ENCODE data around the gene TJP2.
"Not testable (repeated sequence)": the region's sequence is repeated elsewhere in the genome, so short reads cannot be mapped to it uniquely, and the experiment has no call there.

The TJP2 gene

GRCh38 chr9:69283003-69283402 is 108.9 kb downstream of the TJP2 start:
- Histone ChIP-seq H3K27me3 (ENCODE audit: control insufficient read depth, insufficient read depth, low read length) (no peaks in the 10 kb centered on the region), H3K4me3 (ENCODE audit: low read depth, low read length) (no peak overlapping the region), H3K9me3 (ENCODE audit: control insufficient read depth, insufficient read depth, low read length) (no peaks in the 10 kb centered on the region), H3K36me3 (ENCODE audit: control insufficient read depth, insufficient read depth, low read length) (no peaks in the 10 kb centered on the region), H3K9ac (ENCODE audit: low read depth, low read length) (no peak overlapping the region), H3K4me1 (ENCODE audit: control insufficient read depth, insufficient read depth, low read length) (peaks cover 20% of the 10 kb centered on the region), H3K27ac (ENCODE audit: low read depth, low read length) (peak overlapping the region; percentile 78)

- Histone ChIP-seq H3K36me3 (ENCODE audit: control insufficient read depth, insufficient read depth, low read length) (no peaks in the 10 kb centered on the region), H3K4me1 (ENCODE audit: control insufficient read depth, insufficient read depth, low read length) (no peaks in the 10 kb centered on the region), H3K9me3 (ENCODE audit: control insufficient read depth, insufficient read depth, low read length) (no peaks in the 10 kb centered on the region), H3K27ac (ENCODE audit: low read depth, low read length) (no peak overlapping the region), H3K27me3 (ENCODE audit: control insufficient read depth, insufficient read depth, low read length) (no peaks in the 10 kb centered on the region), H3K9ac (ENCODE audit: low read depth, low read length) (no peak overlapping the region), H3K4me3 (ENCODE audit: low read depth, low read length) (no peak overlapping the region)
Observed at GRCh38 chr9:69292078-69292477, 118.0 kb downstream of the TJP2 start.

GRCh38 chr9:69293156-69293555 is 119.1 kb downstream of the TJP2 start:
- H3K4me3 ChIP-seq (ENCODE audit: low read depth, low read length), result no peak overlapping the region

GRCh38 chr9:69295872-69296552 is 121.9 kb downstream of the TJP2 start:
- Histone ChIP-seq H3K36me3 (ENCODE audit: control insufficient read depth, insufficient read depth, low read length) (no peaks in the 10 kb centered on the region), H3K9me3 (ENCODE audit: control insufficient read depth, insufficient read depth, low read length) (no peaks in the 10 kb centered on the region), H3K4me3 (ENCODE audit: low read depth, low read length) (no peak overlapping the region), H3K27ac (ENCODE audit: low read depth, low read length) (no peak overlapping the region), H3K4me1 (ENCODE audit: control insufficient read depth, insufficient read depth, low read length) (no peaks in the 10 kb centered on the region), H3K9ac (ENCODE audit: low read depth, low read length) (no peak overlapping the region), H3K27me3 (ENCODE audit: control insufficient read depth, insufficient read depth, low read length) (no peaks in the 10 kb centered on the region)

More at GRCh38 chr9:69293156-69293555, 119.1 kb downstream of the TJP2 start:
- H3K4me1 ChIP-seq (ENCODE audit: control insufficient read depth, insufficient read depth, low read length), result no peaks in the 10 kb centered on the region
- H3K9ac ChIP-seq (ENCODE audit: low read depth, low read length), result no peak overlapping the region
- no peaks in the 10 kb centered on the region for H3K27me3 ChIP-seq (ENCODE audit: control insufficient read depth, insufficient read depth, low read length)
- H3K36me3 ChIP-seq (ENCODE audit: control insufficient read depth, insufficient read depth, low read length), result no peaks in the 10 kb centered on the region
- no peaks in the 10 kb centered on the region for H3K9me3 ChIP-seq (ENCODE audit: control insufficient read depth, insufficient read depth, low read length)
- no peak overlapping the region for H3K27ac ChIP-seq (ENCODE audit: low read depth, low read length)

- no peaks in the 10 kb centered on the region for H3K4me1 ChIP-seq (ENCODE audit: control insufficient read depth, insufficient read depth, low read length)
- no peak overlapping the region for H3K27ac ChIP-seq (ENCODE audit: low read depth, low read length)
- no peaks in the 10 kb centered on the region for H3K27me3 ChIP-seq (ENCODE audit: control insufficient read depth, insufficient read depth, low read length)
- H3K36me3 ChIP-seq (ENCODE audit: control insufficient read depth, insufficient read depth, low read length), result no peaks in the 10 kb centered on the region
- no peaks in the 10 kb centered on the region for H3K9me3 ChIP-seq (ENCODE audit: control insufficient read depth, insufficient read depth, low read length)
- no peak overlapping the region for H3K4me3 ChIP-seq (ENCODE audit: low read depth, low read length)
- no peak overlapping the region for H3K9ac ChIP-seq (ENCODE audit: low read depth, low read length)
Observed at GRCh38 chr9:69297300-69297980, 123.4 kb downstream of the TJP2 start.

- no peak overlapping the region for H3K27ac ChIP-seq (ENCODE audit: low read depth, low read length)
Observed at GRCh38 chr9:69299315-69299714, 125.2 kb downstream of the TJP2 start.

GRCh38 chr9:69299826-69300225 is 125.7 kb downstream of the TJP2 start:
- H3K9me3 ChIP-seq (ENCODE audit: control insufficient read depth, insufficient read depth, low read length), result no peaks in the 10 kb centered on the region
- H3K4me3 ChIP-seq (ENCODE audit: low read depth, low read length), result no peak overlapping the region
- no peak overlapping the region for H3K9ac ChIP-seq (ENCODE audit: low read depth, low read length)
- no peaks in the 10 kb centered on the region for H3K4me1 ChIP-seq (ENCODE audit: control insufficient read depth, insufficient read depth, low read length)
- H3K27ac ChIP-seq (ENCODE audit: low read depth, low read length), result no peak overlapping the region
- no peaks in the 10 kb centered on the region for H3K36me3 ChIP-seq (ENCODE audit: control insufficient read depth, insufficient read depth, low read length)
- no peaks in the 10 kb centered on the region for H3K27me3 ChIP-seq (ENCODE audit: control insufficient read depth, insufficient read depth, low read length)

More at GRCh38 chr9:69299315-69299714, 125.2 kb downstream of the TJP2 start:
- Histone ChIP-seq H3K4me1 (ENCODE audit: control insufficient read depth, insufficient read depth, low read length) (no peaks in the 10 kb centered on the region), H3K36me3 (ENCODE audit: control insufficient read depth, insufficient read depth, low read length) (no peaks in the 10 kb centered on the region), H3K27me3 (ENCODE audit: control insufficient read depth, insufficient read depth, low read length) (no peaks in the 10 kb centered on the region), H3K4me3 (ENCODE audit: low read depth, low read length) (no peak overlapping the region), H3K9ac (ENCODE audit: low read depth, low read length) (no peak overlapping the region), H3K9me3 (ENCODE audit: control insufficient read depth, insufficient read depth, low read length) (no peaks in the 10 kb centered on the region)

GRCh38 chr9:69303331-69303730 is 129.3 kb downstream of the TJP2 start:
- Histone ChIP-seq H3K9ac (ENCODE audit: low read depth, low read length) (no peak overlapping the region), H3K4me3 (ENCODE audit: low read depth, low read length) (no peak overlapping the region), H3K27ac (ENCODE audit: low read depth, low read length) (no peak overlapping the region), H3K4me1 (ENCODE audit: control insufficient read depth, insufficient read depth, low read length) (peaks cover 16% of the 10 kb centered on the region), H3K9me3 (ENCODE audit: control insufficient read depth, insufficient read depth, low read length) (no peaks in the 10 kb centered on the region), H3K27me3 (ENCODE audit: control insufficient read depth, insufficient read depth, low read length) (no peaks in the 10 kb centered on the region), H3K36me3 (ENCODE audit: control insufficient read depth, insufficient read depth, low read length) (no peaks in the 10 kb centered on the region)

GRCh38 chr9:69306895-69307445 is 132.9 kb downstream of the TJP2 start:
- H3K27me3 ChIP-seq (ENCODE audit: control insufficient read depth, insufficient read depth, low read length); H3K36me3 ChIP-seq (ENCODE audit: control insufficient read depth, insufficient read depth, low read length): not testable (repeated sequence)
- Histone ChIP-seq H3K4me3 (ENCODE audit: low read depth, low read length) (peak overlapping the region; percentile 16), H3K9me3 (ENCODE audit: control insufficient read depth, insufficient read depth, low read length) (peaks cover 15% of the 10 kb centered on the region), H3K27ac (ENCODE audit: low read depth, low read length) (peak overlapping the region; percentile 94), H3K4me1 (ENCODE audit: control insufficient read depth, insufficient read depth, low read length) (peaks cover 25% of the 10 kb centered on the region), H3K9ac (ENCODE audit: low read depth, low read length) (peak overlapping the region; percentile 19)

- H3K4me3 ChIP-seq (ENCODE audit: low read depth, low read length), result peak overlapping the region; percentile 16
- H3K9me3 ChIP-seq (ENCODE audit: control insufficient read depth, insufficient read depth, low read length), result peaks cover 21% of the 10 kb centered on the region
- no peaks in the 10 kb centered on the region for H3K27me3 ChIP-seq (ENCODE audit: control insufficient read depth, insufficient read depth, low read length)
- peaks cover 25% of the 10 kb centered on the region for H3K4me1 ChIP-seq (ENCODE audit: control insufficient read depth, insufficient read depth, low read length)
- H3K36me3 ChIP-seq (ENCODE audit: control insufficient read depth, insufficient read depth, low read length), result peaks cover 4% of the 10 kb centered on the region; the same call in 1 of the 2 replicates
- peak overlapping the region; percentile 68 for H3K9ac ChIP-seq (ENCODE audit: low read depth, low read length)
- peak overlapping the region; percentile 94 for H3K27ac ChIP-seq (ENCODE audit: low read depth, low read length)
Observed at GRCh38 chr9:69307446-69308205, 133.5 kb downstream of the TJP2 start.

All from HUES48 (cell line).